SK-N-SH (cell line): ENCODE results near the gene PPP3CB. TPM values are rescaled to one million over a fixed set of nuclear protein-coding genes. Genes with fewer than 3 reads are reported as not detected.

Experiments used
- CTCF ChIA-PET: fragments of 300-600, 350-600 bp; formaldehyde crosslinking; extraction: SDS; loops from one replicate; lab custom pipeline; 2021; lab: Yijun Ruan, JAX
- POLR2A ChIA-PET: fragments of 350-600 bp; sonication (Branson Sonifier 250); formaldehyde crosslinking; extraction: SDS; loops from one replicate; lab custom pipeline; 2020; ENCODE audit warnings: antibody characterized with exemption, inconsistent platforms; lab: Yijun Ruan, JAX
- DNase-seq: peaks from one replicate; pipeline ENCODE4 v3.0.0; 2012
- H2AFZ ChIP-seq: fragments of 200-600 bp; sonication (generic); 2 replicates; pipeline ENCODE4 v1.8.1; 2016; ENCODE audit warnings: antibody characterized with exemption, mild to moderate bottlenecking, low read depth
- H3F3A ChIP-seq: fragments of 200-600 bp; sonication (generic); replicated peaks from 2 replicates; pipeline ENCODE3; 2016; ENCODE audit warnings: antibody characterized with exemption, mild to moderate bottlenecking; ENCODE audit not compliant: insufficient read depth
- H3K27ac ChIP-seq, 2 experiments: fragments of 200-500 bp in 1 of 2; fragments of 200-600 bp in 1 of 2; sonication (Bioruptor generic) in 1 of 2; sonication (generic), shearing (Covaris generic) in 1 of 2; 2 replicates each; pipeline versions ENCODE4 v1.5.1 to v1.6.1; 2014 to 2016; ENCODE audit warnings: low read depth in 2 of 2, inconsistent platforms in 1 of 2, low read length in 1 of 2, mild to moderate bottlenecking in 1 of 2, mixed read lengths in 1 of 2
- H3K27me3 ChIP-seq: fragments of 200-600 bp; sonication (generic), shearing (Covaris generic); 2 replicates; pipeline ENCODE4 v1.6.1; 2016; ENCODE audit warnings: mixed run types; ENCODE audit not compliant: insufficient read depth
- H3K36me3 ChIP-seq, 2 experiments: fragments of 200-500 bp in 1 of 2; fragments of 200-600 bp in 1 of 2; sonication (Bioruptor generic) in 1 of 2; sonication (generic) in 1 of 2; replicated peaks in 1 of 2; 2 replicates each; pipeline versions ENCODE3 to v1.5.1; 2014 to 2016; ENCODE audit warnings: low read length in 1 of 2, mild to moderate bottlenecking in 1 of 2; ENCODE audit not compliant: insufficient read depth in 2 of 2, control insufficient read depth in 1 of 2
- H3K4me1 ChIP-seq, 2 experiments: fragments of 200-500 bp in 1 of 2; fragments of 200-600 bp in 1 of 2; sonication (Bioruptor generic) in 1 of 2; sonication (generic), shearing (Covaris generic) in 1 of 2; 2 replicates each; pipeline versions ENCODE4 v1.5.1 to v1.6.1; 2014 to 2016; ENCODE audit warnings: low read depth in 1 of 2, low read length in 1 of 2, mixed run types in 1 of 2; ENCODE audit not compliant: insufficient read depth in 2 of 2, control insufficient read depth in 1 of 2
- H3K4me2 ChIP-seq: fragments of 200-600 bp; sonication (generic), shearing (Covaris generic); 2 replicates; pipeline ENCODE4 v1.6.1; 2017; ENCODE audit warnings: mixed run types
- H3K4me3 ChIP-seq, 2 experiments: fragments of 200-500 bp in 1 of 2; fragments of 200-600 bp in 1 of 2; sonication (Bioruptor generic) in 1 of 2; sonication (generic), shearing (Covaris generic) in 1 of 2; 2 replicates each; pipeline versions ENCODE4 v1.5.1 to v1.8.1; 2014 to 2016; ENCODE audit warnings: low read depth in 2 of 2, inconsistent platforms in 1 of 2, low read length in 1 of 2, mild to moderate bottlenecking in 1 of 2, mixed read lengths in 1 of 2, moderate library complexity in 1 of 2
- H3K79me2 ChIP-seq: fragments of 200-600 bp; sonication (generic); 2 replicates; pipeline ENCODE4 v1.8.1; 2017; ENCODE audit warnings: mild to moderate bottlenecking; ENCODE audit not compliant: insufficient read depth
- H3K9ac ChIP-seq: fragments of 200-600 bp; sonication (generic); 2 replicates; pipeline ENCODE4 v1.6.1; 2017; ENCODE audit warnings: mixed run types
- H3K9me2 ChIP-seq: fragments of 200-600 bp; sonication (generic); 2 replicates; pipeline ENCODE4 v1.6.1; 2017; ENCODE audit warnings: mixed run types
- H3K9me3 ChIP-seq: fragments of 200-600 bp; sonication (generic); 2 replicates; pipeline ENCODE4 v1.6.1; 2017; ENCODE audit warnings: mixed run types, mild to moderate bottlenecking, moderate library complexity
- H4K20me1 ChIP-seq: fragments of 200-600 bp; sonication (generic); 2 replicates; pipeline ENCODE4 v1.6.1; 2017; ENCODE audit warnings: mild to moderate bottlenecking, mixed run types; ENCODE audit not compliant: insufficient read depth
- CTCF ChIP-seq: fragments of 200-600 bp; sonication (generic); IDR thresholded peaks from 2 replicates; pipeline ENCODE4 v1.6.1; 2017; ENCODE audit warnings: antibody characterized with exemption, mild to moderate bottlenecking, moderate library complexity
- ELF1 ChIP-seq: IDR thresholded peaks from 2 replicates; pipeline ENCODE4 v1.4.0; 2012
- FOSL2 ChIP-seq: IDR thresholded peaks from 2 replicates; pipeline ENCODE4 v1.4.0; 2012; ENCODE audit warnings: low read depth, mild to moderate bottlenecking, moderate library complexity, borderline replicate concordance
- FOXJ3 ChIP-seq: sonication (generic); formaldehyde crosslinking; IDR thresholded peaks from 2 replicates; pipeline ENCODE4 v1.5.1; 2020; ENCODE audit warnings: mild to moderate bottlenecking, missing genetic modification reagents
- GABPA ChIP-seq: IDR thresholded peaks from 2 replicates; pipeline ENCODE4 v1.4.0; 2012; ENCODE audit warnings: low read depth, mild to moderate bottlenecking
- MAX ChIP-seq: IDR thresholded peaks from 2 replicates; pipeline ENCODE4 v1.4.0; 2012; ENCODE audit warnings: low read depth
- MXI1 ChIP-seq: IDR thresholded peaks from 2 replicates; pipeline ENCODE4 v1.6.1; 2012; ENCODE audit warnings: mild to moderate bottlenecking, low read depth, low read length, improper control_type of control experiment
- NRF1 ChIP-seq: IDR thresholded peaks from 2 replicates; pipeline ENCODE4 v1.6.1; 2012; ENCODE audit warnings: low read depth, mild to moderate bottlenecking, low read length
- PBX3 ChIP-seq: IDR thresholded peaks from 2 replicates; pipeline ENCODE4; 2012
- RAD21 ChIP-seq: IDR thresholded peaks from 2 replicates; pipeline ENCODE4 v1.6.1; 2012; ENCODE audit warnings: mild to moderate bottlenecking, low read length
- RCOR1 ChIP-seq: fragments of 150-350 bp; IDR thresholded peaks from 2 replicates; pipeline ENCODE4 v1.6.1; 2017; ENCODE audit warnings: antibody characterized with exemption, low read length
- SMC3 ChIP-seq: IDR thresholded peaks from 2 replicates; pipeline ENCODE4 v1.6.1; 2012; ENCODE audit warnings: low read depth, low read length, improper control_type of control experiment
- TEAD4 ChIP-seq: IDR thresholded peaks from 2 replicates; pipeline ENCODE4 v1.4.0; 2012; ENCODE audit warnings: mild to moderate bottlenecking, borderline replicate concordance; ENCODE audit not compliant: insufficient read depth
- ZBTB33 ChIP-seq: IDR thresholded peaks from 2 replicates; pipeline ENCODE4 v1.4.0; 2012; ENCODE audit warnings: low read depth, borderline replicate concordance
- WGBS: methylation state at CpG from one replicate; pipeline ENCODE4 v1.1.6; 2017; ENCODE audit warnings: low lambda C conversion rate; 5-methylcytosine and 5-hydroxymethylcytosine counted together
- polyA plus RNA-seq, 3 experiments: library from polyadenylated mRNA; depleted of rRNA; stranded (reverse); fragments of >200 nt; gene quantifications; 2 replicates each; pipeline ENCODE4 v1.2.3, GENCODE V29; 2012

PPP3CB gene
- polyA plus RNA-seq, 1 of the 3 experiments (the other 2 are of a cell fraction): 14.5 TPM

- Histone ChIP-seq H3K27ac (no peak overlapping the region), H3K36me3 (peaks cover 0 to 6% of the 10 kb centered on the region in 2 experiments), H4K20me1 (no peaks in the 10 kb centered on the region), H3F3A (no peaks in the 10 kb centered on the region), H3K9me3 (no peaks in the 10 kb centered on the region), H3K27me3 (no peaks in the 10 kb centered on the region), H3K9ac (no peak overlapping the region), H3K4me2 (no peak overlapping the region)
- CTCF ChIA-PET: interaction anchor here (9.3 kb wide), 1 partner anchor 8 kb away, joined by 46 read pairs; no protein-coding TSS in a partner anchor
- WGBS: 97% methylated on average over 2 of the region's 2 CpGs
- no peak for DNase-seq
- TF ChIP-seq FOSL2: no peak
- TF ChIP-seq ELF1: no peak
- no peak for TF ChIP-seq TEAD4
- no peak for TF ChIP-seq GABPA
- no peak for TF ChIP-seq RAD21
- TF ChIP-seq NRF1: no peak
- TF ChIP-seq MXI1: no peak
- no peak for TF ChIP-seq PBX3
- TF ChIP-seq MAX: no peak
- no peak for TF ChIP-seq ZBTB33
- TF ChIP-seq FOXJ3 (CRISPR knock-in tag): no peak
- TF ChIP-seq CTCF: no peak
- no peak for TF ChIP-seq RCOR1
- no peak for TF ChIP-seq SMC3
- TF ChIP-seq, all 33 proteins: peak for 0
- Histone ChIP-seq H3K79me2 (no peaks in the 10 kb centered on the region), H3K4me1 (no peaks in the 10 kb centered on the region), H2AFZ (no peak overlapping the region), H3K4me3 (no peak overlapping the region), H3K9me2 (no peaks in the 10 kb centered on the region)
- POLR2A ChIA-PET: no interaction called here
Measured at GRCh38 chr10:73537288-73537687, 41.5 kb upstream of the PPP3CB start.
